GM12801 (cell line): ENCODE measurements around the gene KIF20B.

Experiments
- CTCF ChIP-seq: IDR thresholded peaks from one replicate; pipeline ENCODE4 v1.5.1; 2011; ENCODE audit warnings: control low read depth; ENCODE audit not compliant: insufficient read length; ENCODE audit errors: extremely low read depth

KIF20B gene

GRCh38 chr10:89659143-89660131 is 42.0 kb upstream of the KIF20B start:
- TF ChIP-seq CTCF = no peak

- TF ChIP-seq CTCF = no peak
Observed at GRCh38 chr10:89662596-89662995, 38.8 kb upstream of the KIF20B start.

GRCh38 chr10:89663144-89663543 is 38.2 kb upstream of the KIF20B start:
- no peak for TF ChIP-seq CTCF

GRCh38 chr10:89664203-89664602 is 37.2 kb upstream of the KIF20B start:
- TF ChIP-seq CTCF = no peak

GRCh38 chr10:89665302-89665701 is 36.1 kb upstream of the KIF20B start:
- no peak for TF ChIP-seq CTCF

GRCh38 chr10:89666138-89666537 is 35.3 kb upstream of the KIF20B start:
- no peak for TF ChIP-seq CTCF

GRCh38 chr10:89668386-89669071 is 32.9 kb upstream of the KIF20B start:
- no peak for TF ChIP-seq CTCF
